ENCODE data around the gene CLEC2B.

Gene CLEC2B

DNA sequence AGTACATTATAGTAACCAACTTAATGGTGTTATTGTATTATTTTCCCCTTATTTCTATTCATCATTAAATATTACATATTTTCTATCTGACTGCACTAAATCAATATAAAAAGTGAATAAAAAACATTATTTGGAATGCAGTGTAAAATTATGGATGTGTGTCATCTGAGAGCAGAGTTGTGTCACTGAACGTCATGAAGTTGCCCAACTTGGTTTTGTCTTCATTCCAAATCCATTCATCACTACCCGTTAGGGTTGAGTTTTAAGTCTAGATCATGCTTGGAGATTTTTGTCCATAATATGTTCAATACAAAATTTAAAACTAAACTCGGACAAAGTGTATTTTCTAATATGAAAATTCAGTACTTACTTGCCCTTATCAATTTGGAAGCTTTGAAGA lies 25.7 kb downstream of the CLEC2B start:
- Histone ChIP-seq H3K79me1 (replicated peaks; ENCODE audit: low read length, poor library complexity, severe bottlenecking) (no peaks in the 10 kb centered on the region), H2BK15ac (ENCODE audit: low read depth, poor library complexity, severe bottlenecking) (no peak overlapping the region), H3K4me3 (ENCODE audit: insufficient read depth in 1 of 2, low read depth in 1 of 2, low read length in 2 of 2) (no peak overlapping the region), H3K4me1 (ENCODE audit: control insufficient read depth, insufficient read depth, low read depth, low read length) (no peaks in the 10 kb centered on the region), H2BK120ac (ENCODE audit: low read depth, low read length) (no peak overlapping the region), H3K9me3 (ENCODE audit: control insufficient read depth, low read length) (peaks cover 7% of the 10 kb centered on the region), H3K4me2 (ENCODE audit: low read length, poor library complexity, severe bottlenecking) (no peak overlapping the region), H4K8ac (ENCODE audit: low read length) (no peak overlapping the region), H2AFZ (ENCODE audit: low read depth, low read length) (no peak overlapping the region), H3K18ac (ENCODE audit: low read depth in 1 of 2, low read length in 2 of 2) (no peak overlapping the region), H3K23ac (ENCODE audit: low read length in 2 of 2) (no peak overlapping the region), H3K36me3 (ENCODE audit: control insufficient read depth in 1 of 2, insufficient read depth in 2 of 2, low read depth in 1 of 2, low read length in 2 of 2) (no peaks in the 10 kb centered on the region), H2BK12ac (ENCODE audit: low read length in 2 of 2) (no peak overlapping the region), H3K14ac (ENCODE audit: low read length in 2 of 2) (no peak overlapping the region), H3K4ac (ENCODE audit: low read depth in 1 of 2, low read length in 2 of 2) (no peak overlapping the region), H2BK5ac (ENCODE audit: low read depth, low read length, poor library complexity, severe bottlenecking) (no peak overlapping the region), H2AK5ac (ENCODE audit: low read length, severe bottlenecking) (no peak overlapping the region), H3K9ac (ENCODE audit: low read length) (no peak overlapping the region), H3K27ac (ENCODE audit: low read length, poor library complexity, severe bottlenecking) (no peak overlapping the region), H3K27me3 (ENCODE audit: control insufficient read depth in 1 of 2, insufficient read depth in 1 of 2, low read length in 2 of 2) (no peaks in the 10 kb centered on the region), H4K91ac (ENCODE audit: low read length) (no peak overlapping the region)
- DNase-seq: no peak
- 82% methylated on average over 2 of the region's 3 CpGs for WGBS

DNA sequence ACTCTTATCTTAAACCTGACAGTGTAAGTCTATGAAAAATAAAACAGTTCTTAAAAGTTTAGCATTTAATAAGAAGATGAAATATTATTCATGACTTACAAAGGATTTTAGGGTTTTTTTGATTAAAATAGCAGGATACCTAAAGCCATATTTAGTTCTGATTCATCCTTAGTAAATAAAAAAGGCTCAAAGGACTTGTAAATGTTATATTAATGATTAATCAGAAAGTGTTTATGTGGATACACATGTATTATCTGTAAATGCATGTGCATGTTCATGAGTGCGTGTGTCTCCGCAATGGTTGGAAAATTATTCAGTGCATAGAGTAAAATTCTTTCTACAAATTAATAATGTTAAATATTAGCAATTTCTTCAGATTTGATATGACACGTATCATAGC lies 37.4 kb downstream of the CLEC2B start:
- H3K36me3 ChIP-seq (ENCODE audit: control insufficient read depth in 1 of 2, insufficient read depth in 2 of 2, low read depth in 1 of 2, low read length in 2 of 2): no peaks in the 10 kb centered on the region
- WGBS: no CpG with 5 or more reads among the region's 3 CpGs
- H2BK120ac ChIP-seq (ENCODE audit: low read depth, low read length): no peak overlapping the region
- H2BK5ac ChIP-seq (ENCODE audit: low read depth, low read length, poor library complexity, severe bottlenecking): no peak overlapping the region
- no peak overlapping the region for H3K4me2 ChIP-seq (ENCODE audit: low read length, poor library complexity, severe bottlenecking)
- H3K4ac ChIP-seq (ENCODE audit: low read depth in 1 of 2, low read length in 2 of 2): no peak overlapping the region
- DNase-seq: no peak
- H3K9ac ChIP-seq (ENCODE audit: low read length): no peak overlapping the region
- H3K4me1 ChIP-seq (ENCODE audit: control insufficient read depth, insufficient read depth, low read depth, low read length): no peaks in the 10 kb centered on the region
- H3K27ac ChIP-seq (ENCODE audit: low read length, poor library complexity, severe bottlenecking): no peak overlapping the region
- H3K14ac ChIP-seq (ENCODE audit: low read length in 2 of 2): no peak overlapping the region
- no peak overlapping the region for H3K23ac ChIP-seq (ENCODE audit: low read length in 2 of 2)
- H4K8ac ChIP-seq (ENCODE audit: low read length): no peak overlapping the region
- H3K18ac ChIP-seq (ENCODE audit: low read depth in 1 of 2, low read length in 2 of 2): no peak overlapping the region
- H2BK12ac ChIP-seq (ENCODE audit: low read length in 2 of 2): no peak overlapping the region
- H3K79me1 ChIP-seq (replicated peaks; ENCODE audit: low read length, poor library complexity, severe bottlenecking): no peaks in the 10 kb centered on the region
- no peak overlapping the region for H2AK5ac ChIP-seq (ENCODE audit: low read length, severe bottlenecking)
- H3K4me3 ChIP-seq (ENCODE audit: insufficient read depth in 1 of 2, low read depth in 1 of 2, low read length in 2 of 2): no peak overlapping the region
- no peak overlapping the region for H2AFZ ChIP-seq (ENCODE audit: low read depth, low read length)
- H4K91ac ChIP-seq (ENCODE audit: low read length): no peak overlapping the region
- no peaks in the 10 kb centered on the region for H3K27me3 ChIP-seq (ENCODE audit: control insufficient read depth in 1 of 2, insufficient read depth in 1 of 2, low read length in 2 of 2)
- no peak overlapping the region for H2BK15ac ChIP-seq (ENCODE audit: low read depth, poor library complexity, severe bottlenecking)
- no peaks in the 10 kb centered on the region for H3K9me3 ChIP-seq (ENCODE audit: control insufficient read depth, low read length)

DNA sequence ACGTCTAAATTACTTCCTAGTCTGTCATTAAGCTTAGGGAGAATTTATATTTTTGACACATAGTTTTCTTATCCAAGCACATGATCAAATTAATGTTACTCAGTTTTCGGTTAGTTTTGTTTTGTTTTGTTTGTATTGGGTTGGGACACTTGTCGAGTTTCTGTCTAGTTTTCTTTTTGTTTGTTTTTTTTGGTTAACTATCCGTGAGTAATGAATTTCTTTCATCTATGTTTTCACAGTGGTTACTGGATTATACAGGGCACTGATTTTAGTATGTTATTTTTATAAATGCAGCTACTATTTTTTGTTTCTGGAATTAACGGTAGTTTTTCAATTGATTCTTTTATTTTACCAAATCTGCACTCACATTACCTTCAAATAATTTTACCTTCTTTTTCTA lies 39.2 kb downstream of the CLEC2B start:
- no peak for DNase-seq
- no peak overlapping the region for H3K9ac ChIP-seq (ENCODE audit: low read length)
- H3K79me1 ChIP-seq (replicated peaks; ENCODE audit: low read length, poor library complexity, severe bottlenecking): no peaks in the 10 kb centered on the region
- no peak overlapping the region for H4K8ac ChIP-seq (ENCODE audit: low read length)
- no peak overlapping the region for H3K27ac ChIP-seq (ENCODE audit: low read length, poor library complexity, severe bottlenecking)
- no peak overlapping the region for H2BK5ac ChIP-seq (ENCODE audit: low read depth, low read length, poor library complexity, severe bottlenecking)
- H3K27me3 ChIP-seq (ENCODE audit: control insufficient read depth in 1 of 2, insufficient read depth in 1 of 2, low read length in 2 of 2): no peaks in the 10 kb centered on the region
- 63% methylated on average over 2 of the region's 5 CpGs for whole genome bisulfite sequencing
- no peak overlapping the region for H2AFZ ChIP-seq (ENCODE audit: low read depth, low read length)
- H2AK5ac ChIP-seq (ENCODE audit: low read length, severe bottlenecking): no peak overlapping the region
- no peak overlapping the region for H3K4me2 ChIP-seq (ENCODE audit: low read length, poor library complexity, severe bottlenecking)
- no peak overlapping the region for H3K4ac ChIP-seq (ENCODE audit: low read depth in 1 of 2, low read length in 2 of 2)
- H4K91ac ChIP-seq (ENCODE audit: low read length): no peak overlapping the region
- no peaks in the 10 kb centered on the region for H3K4me1 ChIP-seq (ENCODE audit: control insufficient read depth, insufficient read depth, low read depth, low read length)
- no peak overlapping the region for H2BK120ac ChIP-seq (ENCODE audit: low read depth, low read length)
- no peak overlapping the region for H2BK15ac ChIP-seq (ENCODE audit: low read depth, poor library complexity, severe bottlenecking)
- H3K23ac ChIP-seq (ENCODE audit: low read length in 2 of 2): no peak overlapping the region
- H2BK12ac ChIP-seq (ENCODE audit: low read length in 2 of 2): no peak overlapping the region
- no peak overlapping the region for H3K14ac ChIP-seq (ENCODE audit: low read length in 2 of 2)
- no peak overlapping the region for H3K4me3 ChIP-seq (ENCODE audit: insufficient read depth in 1 of 2, low read depth in 1 of 2, low read length in 2 of 2)
- H3K36me3 ChIP-seq (ENCODE audit: control insufficient read depth in 1 of 2, insufficient read depth in 2 of 2, low read depth in 1 of 2, low read length in 2 of 2): no peaks in the 10 kb centered on the region
- H3K9me3 ChIP-seq (ENCODE audit: control insufficient read depth, low read length): no peaks in the 10 kb centered on the region
- no peak overlapping the region for H3K18ac ChIP-seq (ENCODE audit: low read depth in 1 of 2, low read length in 2 of 2)

DNA sequence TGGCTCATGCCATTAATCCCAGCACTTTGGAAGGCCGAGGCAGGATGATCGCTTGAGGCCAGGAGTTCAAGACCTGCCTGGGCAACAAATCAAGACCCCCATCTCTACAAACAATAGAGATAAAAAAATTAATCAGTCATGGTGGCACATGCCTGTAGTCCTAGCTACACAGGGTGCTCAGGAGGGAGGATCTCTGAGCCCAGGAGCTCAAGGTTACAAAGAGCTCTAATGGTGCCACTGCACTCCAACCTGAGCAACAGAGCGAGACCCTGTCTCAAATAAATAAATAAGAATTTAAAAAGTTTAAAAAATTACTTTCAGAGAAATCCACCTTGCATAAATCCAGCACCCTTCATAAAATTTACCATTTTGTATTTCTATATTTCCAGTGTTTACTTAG lies 39.7 kb downstream of the CLEC2B start:
- no peaks in the 10 kb centered on the region for H3K36me3 ChIP-seq (ENCODE audit: control insufficient read depth in 1 of 2, insufficient read depth in 2 of 2, low read depth in 1 of 2, low read length in 2 of 2)
- H3K9me3 ChIP-seq (ENCODE audit: control insufficient read depth, low read length): no peaks in the 10 kb centered on the region
- no peak overlapping the region for H3K9ac ChIP-seq (ENCODE audit: low read length)
- H2AFZ ChIP-seq (ENCODE audit: low read depth, low read length): no peak overlapping the region
- no peak for DNase-seq
- 97% methylated on average over 2 of the region's 3 CpGs for WGBS
- H2AK5ac ChIP-seq (ENCODE audit: low read length, severe bottlenecking): no peak overlapping the region
- no peak overlapping the region for H3K4me2 ChIP-seq (ENCODE audit: low read length, poor library complexity, severe bottlenecking)
- no peak overlapping the region for H3K4me3 ChIP-seq (ENCODE audit: insufficient read depth in 1 of 2, low read depth in 1 of 2, low read length in 2 of 2)
- no peak overlapping the region for H3K18ac ChIP-seq (ENCODE audit: low read depth in 1 of 2, low read length in 2 of 2)
- H4K8ac ChIP-seq (ENCODE audit: low read length): no peak overlapping the region
- no peak overlapping the region for H2BK12ac ChIP-seq (ENCODE audit: low read length in 2 of 2)
- no peak overlapping the region for H4K91ac ChIP-seq (ENCODE audit: low read length)
- no peak overlapping the region for H3K27ac ChIP-seq (ENCODE audit: low read length, poor library complexity, severe bottlenecking)
- H3K23ac ChIP-seq (ENCODE audit: low read length in 2 of 2): no peak overlapping the region
- H2BK5ac ChIP-seq (ENCODE audit: low read depth, low read length, poor library complexity, severe bottlenecking): no peak overlapping the region
- H3K27me3 ChIP-seq (ENCODE audit: control insufficient read depth in 1 of 2, insufficient read depth in 1 of 2, low read length in 2 of 2): no peaks in the 10 kb centered on the region
- no peaks in the 10 kb centered on the region for H3K4me1 ChIP-seq (ENCODE audit: control insufficient read depth, insufficient read depth, low read depth, low read length)
- no peak overlapping the region for H3K4ac ChIP-seq (ENCODE audit: low read depth in 1 of 2, low read length in 2 of 2)
- H2BK15ac ChIP-seq (ENCODE audit: low read depth, poor library complexity, severe bottlenecking): no peak overlapping the region
- H3K14ac ChIP-seq (ENCODE audit: low read length in 2 of 2): no peak overlapping the region
- H2BK120ac ChIP-seq (ENCODE audit: low read depth, low read length): no peak overlapping the region
- no peaks in the 10 kb centered on the region for H3K79me1 ChIP-seq (replicated peaks; ENCODE audit: low read length, poor library complexity, severe bottlenecking)
